ENCODE results near the gene OSBPL3. TPM values are rescaled to one million over a fixed set of nuclear protein-coding genes. Genes with fewer than 3 reads are reported as not detected.

Gene OSBPL3
- total RNA-seq, 1 experiment from 2014 or later, result 45.1 TPM

DNA sequence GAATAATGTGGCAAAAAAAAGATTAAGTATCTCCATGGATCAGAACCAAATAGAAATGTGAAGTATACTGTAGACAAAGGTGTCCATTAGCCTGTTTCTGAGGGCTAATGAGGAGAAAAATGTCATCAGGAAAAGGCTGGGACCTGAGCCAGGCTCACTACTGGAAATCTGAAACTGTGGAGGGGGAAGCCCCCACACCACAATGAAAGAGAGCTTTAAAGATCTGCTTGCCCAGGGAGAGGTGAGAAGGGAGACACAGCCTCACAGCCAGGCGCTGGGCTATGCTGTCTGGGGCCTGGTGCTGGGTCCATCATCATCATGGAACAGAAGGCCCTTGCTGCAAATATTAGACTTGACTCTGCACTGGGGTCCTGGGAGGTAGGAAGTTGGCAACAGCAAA lies 90.4 kb downstream of the OSBPL3 start:
- Mint-ChIP-seq H3K4me3 (ENCODE audit: unreplicated experiment) (no peak overlapping the region), H3K4me1 (ENCODE audit: low read depth, unreplicated experiment) (peaks cover 7% of the 10 kb centered on the region), H3K36me3 (ENCODE audit: insufficient read depth, unreplicated experiment) (peaks cover 6% of the 10 kb centered on the region), H3K9me3 (ENCODE audit: unreplicated experiment) (no peaks in the 10 kb centered on the region), H3K27ac (ENCODE audit: unreplicated experiment) (no peak overlapping the region), H3K27me3 (ENCODE audit: insufficient read depth, unreplicated experiment) (no peaks in the 10 kb centered on the region)
- Histone ChIP-seq H3K4me1 (no peaks in the 10 kb centered on the region), H3K4me3 (ENCODE audit: low read depth, low read length) (no peak overlapping the region), H3K36me3 (ENCODE audit: control insufficient read depth, insufficient read depth, low read length) (no peaks in the 10 kb centered on the region; the same call in 1 of the 2 replicates), H3K27me3 (replicated peaks; ENCODE audit: control insufficient read depth, insufficient read depth, low read length) (no peaks in the 10 kb centered on the region), H3K9me3 (no peaks in the 10 kb centered on the region)
- TF ChIP-seq, protein P1, sequence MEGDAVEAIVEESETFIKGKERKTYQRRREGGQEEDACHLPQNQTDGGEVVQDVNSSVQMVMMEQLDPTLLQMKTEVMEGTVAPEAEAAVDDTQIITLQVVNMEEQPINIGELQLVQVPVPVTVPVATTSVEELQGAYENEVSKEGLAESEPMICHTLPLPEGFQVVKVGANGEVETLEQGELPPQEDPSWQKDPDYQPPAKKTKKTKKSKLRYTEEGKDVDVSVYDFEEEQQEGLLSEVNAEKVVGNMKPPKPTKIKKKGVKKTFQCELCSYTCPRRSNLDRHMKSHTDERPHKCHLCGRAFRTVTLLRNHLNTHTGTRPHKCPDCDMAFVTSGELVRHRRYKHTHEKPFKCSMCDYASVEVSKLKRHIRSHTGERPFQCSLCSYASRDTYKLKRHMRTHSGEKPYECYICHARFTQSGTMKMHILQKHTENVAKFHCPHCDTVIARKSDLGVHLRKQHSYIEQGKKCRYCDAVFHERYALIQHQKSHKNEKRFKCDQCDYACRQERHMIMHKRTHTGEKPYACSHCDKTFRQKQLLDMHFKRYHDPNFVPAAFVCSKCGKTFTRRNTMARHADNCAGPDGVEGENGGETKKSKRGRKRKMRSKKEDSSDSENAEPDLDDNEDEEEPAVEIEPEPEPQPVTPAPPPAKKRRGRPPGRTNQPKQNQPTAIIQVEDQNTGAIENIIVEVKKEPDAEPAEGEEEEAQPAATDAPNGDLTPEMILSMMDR (IDR thresholded peaks at IDR 0.05; ENCODE audit: insufficient read depth in 1 of 2, low read depth in 1 of 2, low read length in 1 of 2, severe bottlenecking in 1 of 2, unreplicated experiment in 1 of 2), result no peak
- DNase-seq, result no peak
- intact Hi-C loops (cut with micrococcal nuclease; ENCODE audit: unreplicated experiment), result no loop called here
- POLR2A ChIA-PET, result no interaction called here
- BruUV-seq (replicated peaks), result no TSS peak
- CTCF ChIA-PET, result no interaction called here

GRCh38 chr7:24888653-24889052 lies 91.3 kb downstream of the OSBPL3 start:
- Mint-ChIP-seq H3K9me3 (ENCODE audit: unreplicated experiment) (no peaks in the 10 kb centered on the region), H3K4me3 (ENCODE audit: unreplicated experiment) (no peak overlapping the region), H3K4me1 (ENCODE audit: low read depth, unreplicated experiment) (peaks cover 7% of the 10 kb centered on the region), H3K27ac (ENCODE audit: unreplicated experiment) (no peak overlapping the region), H3K36me3 (ENCODE audit: insufficient read depth, unreplicated experiment) (peaks cover 6% of the 10 kb centered on the region), H3K27me3 (ENCODE audit: insufficient read depth, unreplicated experiment) (no peaks in the 10 kb centered on the region)
- no TSS peak for BruUV-seq (replicated peaks)
- no peak for DNase-seq
- TF ChIP-seq, protein P1 (IDR thresholded peaks at IDR 0.05; ENCODE audit: insufficient read depth in 1 of 2, low read depth in 1 of 2, low read length in 1 of 2, severe bottlenecking in 1 of 2, unreplicated experiment in 1 of 2), result no peak
- H3K4me3 ChIP-seq (ENCODE audit: low read depth, low read length), result no peak overlapping the region
- H3K36me3 ChIP-seq (ENCODE audit: control insufficient read depth, insufficient read depth, low read length), result peaks cover 1% of the 10 kb centered on the region; the same call in 1 of the 2 replicates
- H3K4me1 ChIP-seq, result no peaks in the 10 kb centered on the region
- ChIA-PET POLR2A (no interaction called here), CTCF (no interaction called here)
- no peaks in the 10 kb centered on the region for H3K27me3 ChIP-seq (replicated peaks; ENCODE audit: control insufficient read depth, insufficient read depth, low read length)
- intact Hi-C loops (cut with micrococcal nuclease; ENCODE audit: unreplicated experiment), result no loop called here
- H3K9me3 ChIP-seq, result no peaks in the 10 kb centered on the region

GRCh38 chr7:24885716-24886115 lies 94.3 kb downstream of the OSBPL3 start:
- intact Hi-C loops (cut with micrococcal nuclease; ENCODE audit: unreplicated experiment), result no loop called here
- TF ChIP-seq, protein P1 (IDR thresholded peaks at IDR 0.05; ENCODE audit: insufficient read depth in 1 of 2, low read depth in 1 of 2, low read length in 1 of 2, severe bottlenecking in 1 of 2, unreplicated experiment in 1 of 2), result no peak
- Histone ChIP-seq H3K27me3 (replicated peaks; ENCODE audit: control insufficient read depth, insufficient read depth, low read length) (no peaks in the 10 kb centered on the region), H3K4me1 (no peaks in the 10 kb centered on the region), H3K4me3 (ENCODE audit: low read depth, low read length) (no peak overlapping the region), H3K36me3 (ENCODE audit: control insufficient read depth, insufficient read depth, low read length) (0 out of 2 replicates have a peak, but pooled peaks cover 1% of the 10 kb centered on the region), H3K9me3 (no peaks in the 10 kb centered on the region)
- peaks cover 2% of the 10 kb centered on the region for H3K36me3 Mint-ChIP-seq (ENCODE audit: insufficient read depth, unreplicated experiment)
- ChIA-PET POLR2A (no interaction called here), CTCF (interaction anchor here (0.5 to 1.7 kb wide), 3 partner anchors 16 to 94 kb away, joined by 3 to 9 read pairs (median 5); partner anchors contain the start of gene OSBPL3)
- peaks cover 7% of the 10 kb centered on the region for H3K4me1 Mint-ChIP-seq (ENCODE audit: low read depth, unreplicated experiment)
- no peak for DNase-seq
- H3K27ac Mint-ChIP-seq (ENCODE audit: unreplicated experiment), result no peak overlapping the region
- no peaks in the 10 kb centered on the region for H3K27me3 Mint-ChIP-seq (ENCODE audit: insufficient read depth, unreplicated experiment)
- no peaks in the 10 kb centered on the region for H3K9me3 Mint-ChIP-seq (ENCODE audit: unreplicated experiment)
- no TSS peak for BruUV-seq (replicated peaks)
- H3K4me3 Mint-ChIP-seq (ENCODE audit: unreplicated experiment), result no peak overlapping the region
